Tibial nerve (tissue), 4 donors: Measurements from ENCODE around the gene EME2. TPM values are rescaled to one million over a fixed set of nuclear protein-coding genes. Genes with fewer than 3 reads are reported as not detected.

Source experiments
- DNase-seq, 2 donors: peaks; one replicate each; pipeline ENCODE4 v3.0.0-alpha.2; 2019; ENCODE audit warnings: low spot score in 2 of 2
- H3K27ac ChIP-seq, 4 donors: fragments of 200-600 bp; sonication (generic) in 3 of 4; one replicate each; pipeline ENCODE4 v1.5.1; 2017 to 2019; ENCODE audit warnings: mild to moderate bottlenecking in 1 of 4
- H3K27me3 ChIP-seq, 2 donors: fragments of 200-600 bp; sonication (generic) in 1 of 2; one replicate each; pipeline versions ENCODE4 v1.5.1 to v1.6.0; 2017 to 2019
- H3K36me3 ChIP-seq, 3 donors: fragments of 200-600 bp; sonication (generic); one replicate each; pipeline ENCODE4 v1.5.1; 2018 to 2019
- H3K4me1 ChIP-seq, 4 donors: fragments of 200-600 bp; sonication (generic) in 3 of 4; one replicate each; pipeline ENCODE4 v1.5.1; 2017 to 2019
- H3K4me3 ChIP-seq, 4 donors: fragments of 200-600 bp; sonication (generic) in 3 of 4; one replicate each; pipeline ENCODE4 v1.5.1; 2017 to 2019; ENCODE audit warnings: mild to moderate bottlenecking in 1 of 4, moderate library complexity in 1 of 4
- H3K9me3 ChIP-seq, 4 donors: fragments of 200-600 bp; sonication (generic) in 3 of 4; one replicate each; pipeline ENCODE4 v1.5.1; 2017 to 2019
- CTCF ChIP-seq, 5 experiments: fragments of 200-600 bp in 3 of 5; fragments of 450-650 bp in 2 of 5; sonication (generic) in 3 of 5; IDR thresholded peaks; one replicate each; pipeline ENCODE4 v1.5.1; 2016 to 2019; ENCODE audit warnings: antibody characterized with exemption in 5 of 5, mild to moderate bottlenecking in 3 of 5, moderate library complexity in 2 of 5
- EP300 ChIP-seq, 2 donors: sonication (generic); formaldehyde crosslinking; IDR thresholded peaks; one replicate each; pipeline ENCODE4 v1.6.1; 2017; ENCODE audit warnings: antibody characterized with exemption in 2 of 2, mild to moderate bottlenecking in 1 of 2
- POLR2A ChIP-seq, 2 donors: fragments of 450-650 bp; IDR thresholded peaks; one replicate each; pipeline ENCODE4 v1.6.1; 2017; ENCODE audit warnings: antibody characterized with exemption in 2 of 2, mild to moderate bottlenecking in 2 of 2, moderate library complexity in 2 of 2
- WGBS, 2 donors: methylation state at CpG; one replicate each; pipeline ENCODE4 v1.1.5; 2018; 5-methylcytosine and 5-hydroxymethylcytosine counted together
- total RNA-seq, 4 donors: library from RNA; depleted of rRNA; stranded (reverse); fragments of >200 nt; gene quantifications; one replicate each; pipeline ENCODE4 v1.1.0, GENCODE V29; 2016

EME2 gene
- total RNA-seq, 4 donors from 2014 or later, result 13.2 to 41.4 (median 17.7) TPM

GRCh38 chr16:1788095-1788707 lies 15.6 kb downstream of the EME2 start:
- no peak for TF ChIP-seq CTCF (IDR thresholded peaks at IDR 0.05)
- DNase-seq, result no peak
- H3K9me3 ChIP-seq, result no peaks in the 10 kb centered on the region
- H3K27me3 ChIP-seq, result no peaks in the 10 kb centered on the region
- H3K4me3 ChIP-seq, result no peak overlapping the region
- H3K36me3 ChIP-seq, result peaks cover 0 to 84% (median 6%) of the 10 kb centered on the region in 3 donors
- peaks cover 0 to 48% (median 17%) of the 10 kb centered on the region in 4 donors for H3K4me1 ChIP-seq
- H3K27ac ChIP-seq, result no peak overlapping the region
- WGBS, 2 donors, result 85 to 86% methylated on average over 20 to 33 of the region's 38 CpGs

- Histone ChIP-seq H3K9me3 (no peaks in the 10 kb centered on the region), H3K4me3 (no peak overlapping the region), H3K27me3 (no peaks in the 10 kb centered on the region), H3K36me3 (peaks cover 0 to 86% (median 6%) of the 10 kb centered on the region in 3 donors), H3K27ac (no peak overlapping the region), H3K4me1 (peaks cover 0 to 43% (median 14%) of the 10 kb centered on the region in 4 donors)
- WGBS, 2 donors, result 49 to 68% methylated on average over 13 to 18 of the region's 19 CpGs
- no peak for DNase-seq
- TF ChIP-seq EP300 (IDR thresholded peaks at IDR 0.05) (no peak), CTCF (IDR thresholded peaks at IDR 0.05) (no peak), POLR2A (IDR thresholded peaks at IDR 0.05) (no peak)
Observed at GRCh38 chr16:1788708-1789100, 16.1 kb downstream of the EME2 start.

GRCh38 chr16:1789643-1790045 lies 17.0 kb downstream of the EME2 start:
- WGBS, 2 donors, result 83 to 90% methylated on average over 22 to 24 of the region's 25 CpGs
- Histone ChIP-seq H3K36me3 (peaks cover 0 to 86% (median 6%) of the 10 kb centered on the region in 3 donors), H3K9me3 (no peaks in the 10 kb centered on the region), H3K27me3 (no peaks in the 10 kb centered on the region), H3K4me1 (peaks cover 0 to 42% (median 6%) of the 10 kb centered on the region in 4 donors), H3K27ac (no peak overlapping the region), H3K4me3 (no peak overlapping the region)
- TF ChIP-seq EP300 (IDR thresholded peaks at IDR 0.05) (no peak), CTCF (IDR thresholded peaks at IDR 0.05) (no peak), POLR2A (IDR thresholded peaks at IDR 0.05) (no peak)
- no peak for DNase-seq

- Histone ChIP-seq H3K36me3 (peaks cover 0 to 84% (median 6%) of the 10 kb centered on the region in 3 donors), H3K4me3 (no peak overlapping the region), H3K27ac (no peak overlapping the region), H3K9me3 (no peaks in the 10 kb centered on the region), H3K27me3 (no peaks in the 10 kb centered on the region), H3K4me1 (peaks cover 0 to 36% (median 3%) of the 10 kb centered on the region in 4 donors)
- WGBS, 2 donors, result 91 to 93% methylated on average over 13 to 15 of the region's 15 CpGs
- TF ChIP-seq EP300 (IDR thresholded peaks at IDR 0.05) (no peak), CTCF (IDR thresholded peaks at IDR 0.05) (no peak), POLR2A (IDR thresholded peaks at IDR 0.05) (no peak)
- DNase-seq, result no peak
Observed at GRCh38 chr16:1790261-1790610, 17.6 kb downstream of the EME2 start.

- Histone ChIP-seq H3K36me3 (peaks cover 0 to 83% (median 6%) of the 10 kb centered on the region in 3 donors), H3K27me3 (no peaks in the 10 kb centered on the region), H3K27ac (no peak overlapping the region), H3K9me3 (no peaks in the 10 kb centered on the region), H3K4me3 (no peak overlapping the region), H3K4me1 (peaks cover 0 to 31% (median 0%) of the 10 kb centered on the region in 4 donors)
- WGBS, 2 donors, result 86 to 95% methylated on average over 15 to 27 of the region's 44 CpGs
- no peak for DNase-seq
- TF ChIP-seq POLR2A (IDR thresholded peaks at IDR 0.05) (no peak), CTCF (IDR thresholded peaks at IDR 0.05) (no peak), EP300 (IDR thresholded peaks at IDR 0.05) (no peak)
Observed at GRCh38 chr16:1790611-1791255, 18.1 kb downstream of the EME2 start.
